BLaER1 treated with 17β-estradiol and CSF1 and Interleukin-3, amounts not matched to agents 10 nM and 100 nM (cell line): ENCODE measurements around the gene TPBGL.

Experiments
- H3K27ac ChIP-seq, 11 experiments: shearing (Covaris generic); formaldehyde crosslinking; 2 replicates each; pipeline ENCODE4 v1.8.1; 2022
- H3K27me3 ChIP-seq, 11 experiments: shearing (Covaris generic); formaldehyde crosslinking; 2 replicates each; pipeline ENCODE4 v1.8.1; 2022
- H3K36me3 ChIP-seq, 11 experiments: shearing (Covaris generic); formaldehyde crosslinking; 2 replicates each; pipeline ENCODE4 v1.8.1; 2022
- H3K4me1 ChIP-seq, 10 experiments: shearing (Covaris generic); formaldehyde crosslinking; 2 replicates each; pipeline ENCODE4 v1.8.1; 2022
- H3K4me2 ChIP-seq, 11 experiments: shearing (Covaris generic); formaldehyde crosslinking; 2 replicates each; pipeline ENCODE4 v1.8.1; 2022
- H3K4me3 ChIP-seq, 10 experiments: shearing (Covaris generic); formaldehyde crosslinking; 2 replicates each; pipeline ENCODE4 v1.8.1; 2022
- H3K9ac ChIP-seq, 11 experiments: shearing (Covaris generic); formaldehyde crosslinking; 2 replicates each; pipeline ENCODE4 v1.8.1; 2022
- H3K9me3 ChIP-seq, 11 experiments: shearing (Covaris generic); formaldehyde crosslinking; replicated peaks in 1 of 11; 2 replicates each; pipeline ENCODE4 v1.8.1; 2022
- H4K20me1 ChIP-seq, 11 experiments: shearing (Covaris generic); formaldehyde crosslinking; 2 replicates each; pipeline ENCODE4 v1.8.1; 2022
- Cebpa-rat ChIP-seq, 11 experiments: shearing (Covaris generic); IDR thresholded peaks; 2 replicates each; pipeline ENCODE4 v1.8.1; 2022

TPBGL gene

GRCh38 chr11:75275581-75275980 lies 35.0 kb downstream of the TPBGL start:
- H3K4me1 ChIP-seq: peaks cover 55 to 87% (median 77%) of the 10 kb centered on the region in 10 experiments
- H3K27me3 ChIP-seq: no peaks in the 10 kb centered on the region
- no peaks in the 10 kb centered on the region for H3K9me3 ChIP-seq
- peaks cover 0 to 86% (median 3%) of the 10 kb centered on the region in 11 experiments; a peak in 13 of 22 replicates for H4K20me1 ChIP-seq
- peaks cover 50 to 88% (median 74%) of the 10 kb centered on the region in 11 experiments for H3K36me3 ChIP-seq
- H3K27ac ChIP-seq: peak overlapping the region; percentile 46 to 82 (median 72); a peak in 20 of 22 replicates
- no peak overlapping the region for H3K4me3 ChIP-seq
- TF ChIP-seq Cebpa-rat (IDR thresholded peaks at IDR 0.05): no peak
- peak overlapping the region; percentile 44 to 78 (median 64) for H3K4me2 ChIP-seq
- H3K9ac ChIP-seq: peak overlapping the region in 10 of 11 experiments; percentile 5 to 70 (median 46); a peak in 18 of 22 replicates

- Histone ChIP-seq H3K4me1 (peaks cover 55 to 93% (median 80%) of the 10 kb centered on the region in 10 experiments), H3K9me3 (no peaks in the 10 kb centered on the region), H3K4me3 (no peak overlapping the region), H4K20me1 (peaks cover 0 to 89% (median 9%) of the 10 kb centered on the region in 11 experiments; a peak in 16 of 22 replicates), H3K27me3 (no peaks in the 10 kb centered on the region), H3K27ac (peak overlapping the region; percentile 26 to 82 (median 72); a peak in 19 of 22 replicates), H3K36me3 (peaks cover 52 to 88% (median 75%) of the 10 kb centered on the region in 11 experiments), H3K9ac (peak overlapping the region in 10 of 11 experiments; percentile 32 to 70 (median 52); a peak in 14 of 22 replicates), H3K4me2 (peak overlapping the region; percentile 44 to 78 (median 64))
- TF ChIP-seq Cebpa-rat (IDR thresholded peaks at IDR 0.05): no peak
These were observed 35.6 kb downstream of the TPBGL start for GRCh38 chr11:75276186-75276585.

- H3K9ac ChIP-seq: peak overlapping the region in 9 of 11 experiments; percentile 33 to 70 (median 57); a peak in 13 of 22 replicates
- H3K4me3 ChIP-seq: no peak overlapping the region
- peaks cover 57 to 88% (median 75%) of the 10 kb centered on the region in 11 experiments for H3K36me3 ChIP-seq
- no peaks in the 10 kb centered on the region for H3K9me3 ChIP-seq
- peaks cover 0 to 94% (median 14%) of the 10 kb centered on the region in 11 experiments; a peak in 16 of 22 replicates for H4K20me1 ChIP-seq
- H3K4me2 ChIP-seq: peak overlapping the region; percentile 44 to 78 (median 64); a peak in 21 of 22 replicates
- no peaks in the 10 kb centered on the region for H3K27me3 ChIP-seq
- peak overlapping the region; percentile 26 to 82 (median 72); a peak in 20 of 22 replicates for H3K27ac ChIP-seq
- peaks cover 55 to 93% (median 76%) of the 10 kb centered on the region in 10 experiments for H3K4me1 ChIP-seq
- no peak for TF ChIP-seq Cebpa-rat (IDR thresholded peaks at IDR 0.05)
These were observed 36.1 kb downstream of the TPBGL start for GRCh38 chr11:75276686-75277085.

- H3K36me3 ChIP-seq: peaks cover 63 to 88% (median 75%) of the 10 kb centered on the region in 11 experiments
- no peaks in the 10 kb centered on the region for H3K27me3 ChIP-seq
- H3K4me3 ChIP-seq: no peak overlapping the region
- peaks cover 54 to 87% (median 73%) of the 10 kb centered on the region in 10 experiments for H3K4me1 ChIP-seq
- peak overlapping the region in 4 of 11 experiments; percentile 7 to 70 (median 60); a peak in 4 of 22 replicates for H3K9ac ChIP-seq
- no peak for TF ChIP-seq Cebpa-rat (IDR thresholded peaks at IDR 0.05)
- no peaks in the 10 kb centered on the region for H3K9me3 ChIP-seq
- peaks cover 0 to 95% (median 14%) of the 10 kb centered on the region in 11 experiments; a peak in 16 of 22 replicates for H4K20me1 ChIP-seq
- peak overlapping the region in 8 of 11 experiments; percentile 44 to 78 (median 66); a peak in 10 of 22 replicates for H3K4me2 ChIP-seq
- peak overlapping the region; percentile 26 to 82 (median 72); a peak in 17 of 22 replicates for H3K27ac ChIP-seq
These were observed 36.7 kb downstream of the TPBGL start for GRCh38 chr11:75277211-75277805.

GRCh38 chr11:75277991-75278790 lies 37.6 kb downstream of the TPBGL start:
- H3K4me1 ChIP-seq: peaks cover 45 to 81% (median 71%) of the 10 kb centered on the region in 10 experiments
- peaks cover 67 to 88% (median 76%) of the 10 kb centered on the region in 11 experiments for H3K36me3 ChIP-seq
- TF ChIP-seq Cebpa-rat (IDR thresholded peaks at IDR 0.05): no peak
- peaks cover 0 to 95% (median 22%) of the 10 kb centered on the region in 11 experiments; a peak in 17 of 22 replicates for H4K20me1 ChIP-seq
- H3K9ac ChIP-seq: peak overlapping the region in 5 of 11 experiments; percentile 1 to 33 (median 24); a peak in 2 of 22 replicates
- H3K4me2 ChIP-seq: no peak overlapping the region
- H3K27ac ChIP-seq: peak overlapping the region in 6 of 11 experiments; percentile 72 to 82 (median 78); a peak in 9 of 22 replicates
- no peaks in the 10 kb centered on the region for H3K27me3 ChIP-seq
- H3K4me3 ChIP-seq: no peak overlapping the region
- H3K9me3 ChIP-seq: no peaks in the 10 kb centered on the region

- peaks cover 0 to 95% (median 25%) of the 10 kb centered on the region in 11 experiments; a peak in 18 of 22 replicates for H4K20me1 ChIP-seq
- H3K27me3 ChIP-seq: no peaks in the 10 kb centered on the region
- no peak for TF ChIP-seq Cebpa-rat (IDR thresholded peaks at IDR 0.05)
- H3K4me3 ChIP-seq: no peak overlapping the region
- peak overlapping the region in 6 of 11 experiments; percentile 29 to 54 (median 34); a peak in 7 of 22 replicates for H3K9ac ChIP-seq
- no peaks in the 10 kb centered on the region for H3K9me3 ChIP-seq
- H3K36me3 ChIP-seq: peaks cover 62 to 88% (median 74%) of the 10 kb centered on the region in 11 experiments
- peak overlapping the region in 6 of 11 experiments; percentile 23 to 82 (median 44); a peak in 10 of 22 replicates for H3K27ac ChIP-seq
- peak overlapping the region in 2 of 11 experiments; percentile 50 to 64; a peak in 3 of 22 replicates for H3K4me2 ChIP-seq
- peaks cover 35 to 81% (median 71%) of the 10 kb centered on the region in 10 experiments for H3K4me1 ChIP-seq
These were observed 38.7 kb downstream of the TPBGL start for GRCh38 chr11:75279273-75279672.

- Histone ChIP-seq H3K4me2 (peak overlapping the region in 8 of 11 experiments; percentile 2 to 64 (median 51); a peak in 14 of 22 replicates), H3K4me3 (no peak overlapping the region)
These were observed 39.7 kb downstream of the TPBGL start for GRCh38 chr11:75280227-75280701.

More at GRCh38 chr11:75280227-75280701, 39.7 kb downstream of the TPBGL start:
- H3K27me3 ChIP-seq: no peaks in the 10 kb centered on the region
- peak overlapping the region in 6 of 11 experiments; percentile 29 to 54 (median 40); a peak in 5 of 22 replicates for H3K9ac ChIP-seq
- no peaks in the 10 kb centered on the region for H3K9me3 ChIP-seq
- H3K36me3 ChIP-seq: peaks cover 66 to 93% (median 83%) of the 10 kb centered on the region in 11 experiments
- TF ChIP-seq Cebpa-rat (IDR thresholded peaks at IDR 0.05): no peak
- peak overlapping the region in 6 of 11 experiments; percentile 23 to 82 (median 44); a peak in 10 of 22 replicates for H3K27ac ChIP-seq
- H3K4me1 ChIP-seq: peaks cover 25 to 81% (median 71%) of the 10 kb centered on the region in 10 experiments
- peaks cover 0 to 99% (median 27%) of the 10 kb centered on the region in 11 experiments; a peak in 18 of 22 replicates for H4K20me1 ChIP-seq
